Natural killer cell treated with Interleukin-12 subunit alpha and Interleukin-12 subunit beta and Interleukin-15 and Interleukin-18, amount 100 ng/mL, for 72 hours (primary cell): ENCODE results near the gene HIPK2. TPM values are rescaled to one million over a fixed set of nuclear protein-coding genes. Genes with fewer than 3 reads are reported as not detected.
A peak's percentile ranks its signal among the peaks of the same experiment; 100 is the strongest.

Experiments used
- ATAC-seq, 2 donors: fragments of 150-1000 bp; cut with Tn5 transposase in 1 of 2; sonication (Bioruptor Pico), chemical (Tn5 transposase) in 1 of 2; 2 replicates each; pipeline ENCODE4 v1.10.0; 2021
- DNase-seq: peaks from one replicate; pipeline ENCODE4 v3.0.0; 2022; ENCODE audit warnings: low spot score
- H3K27ac Mint-ChIP-seq, 2 donors: 1 replicate in 1 of 2; 2 replicates in 1 of 2; pipeline ENCODE4 v1.8.0; 2022; ENCODE audit warnings: mixed read lengths in 2 of 2, mild to moderate bottlenecking in 1 of 2, moderate library complexity in 1 of 2
- H3K27me3 Mint-ChIP-seq, 2 donors: 1 replicate in 1 of 2; 2 replicates in 1 of 2; pipeline ENCODE4 v1.8.0; 2022; ENCODE audit warnings: mixed read lengths in 2 of 2
- H3K36me3 Mint-ChIP-seq: one replicate; pipeline ENCODE4 v1.8.0; 2022; ENCODE audit warnings: mixed read lengths
- H3K4me1 Mint-ChIP-seq, 2 donors: 1 replicate in 1 of 2; 2 replicates in 1 of 2; pipeline ENCODE4 v1.8.0; 2022; ENCODE audit warnings: low read depth in 2 of 2, mixed read lengths in 2 of 2, mild to moderate bottlenecking in 1 of 2
- H3K4me3 Mint-ChIP-seq: one replicate; pipeline ENCODE4 v1.8.0; 2022; ENCODE audit warnings: mixed read lengths
- H3K9me3 Mint-ChIP-seq: 2 replicates; pipeline ENCODE4 v1.8.0; 2022; ENCODE audit warnings: mixed read lengths
- total RNA-seq, 2 donors: library from RNA; stranded (reverse); gene quantifications; one replicate each; pipeline ENCODE4 v1.2.3, GENCODE V29; 2022

HIPK2 gene
- total RNA-seq, result 100 to 1,000 TPM; 152 to 245 TPM

DNA sequence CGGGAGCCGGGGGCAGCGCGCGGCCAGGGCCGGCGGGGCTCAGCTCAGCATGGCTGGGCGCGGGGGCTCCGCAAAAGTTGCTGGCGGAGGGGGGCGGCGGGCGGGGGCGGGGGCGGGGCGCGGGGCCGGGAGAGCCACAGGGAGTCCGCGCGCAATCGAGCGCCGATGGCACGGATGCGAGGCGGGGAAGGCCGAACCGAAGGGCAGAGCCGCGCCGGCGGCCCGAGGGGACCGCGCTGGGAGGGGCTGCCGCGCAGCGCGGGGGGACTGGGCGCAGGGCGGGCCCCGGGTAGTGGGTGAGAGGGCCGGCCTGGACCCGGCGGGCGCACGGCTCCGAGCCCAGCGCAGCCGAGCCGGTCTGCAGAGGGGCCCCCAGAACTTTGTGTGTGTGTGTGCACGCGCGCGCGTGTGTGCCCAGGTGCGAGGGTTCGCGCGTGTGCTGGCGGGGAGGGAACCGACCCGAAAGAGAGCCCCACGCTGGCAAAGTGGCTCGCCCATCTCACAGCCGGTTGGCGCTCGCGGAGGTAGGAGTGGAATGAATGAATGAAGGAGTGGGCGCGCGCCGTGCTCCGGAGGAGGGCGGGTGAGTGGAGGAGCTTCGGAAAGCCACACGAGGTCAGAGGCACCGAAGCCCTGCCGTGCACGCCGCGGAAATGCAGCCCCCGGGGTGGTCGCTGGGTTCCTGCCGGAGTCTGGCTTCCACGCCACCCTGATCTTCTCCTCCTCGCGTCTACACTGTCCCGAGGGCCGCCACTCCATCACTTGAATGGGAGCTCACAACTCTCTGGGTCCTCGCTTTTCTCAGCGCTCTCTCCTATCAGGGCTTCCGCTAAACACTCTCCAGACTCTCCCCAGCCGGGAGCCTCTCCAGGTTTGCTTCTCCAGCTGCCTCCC, at the start of gene HIPK2:
HIPK2 (minus strand) TSS at position 51 of the 894 bp plus-strand sequence. CDS start 375 bp downstream, outside the sequence.
- no peaks in the 10 kb centered on the region for H3K27me3 Mint-ChIP-seq
- H3K36me3 Mint-ChIP-seq, result peaks cover 29% of the 10 kb centered on the region
- ATAC-seq (peak; percentile 84 to 87), DNase-seq (peak; percentile 88)
- peaks cover 53 to 55% of the 10 kb centered on the region in 2 donors for H3K4me1 Mint-ChIP-seq
- H3K9me3 Mint-ChIP-seq, result no peaks in the 10 kb centered on the region
- peak within 1 kb of the TSS; percentile 99 to 100 for H3K27ac Mint-ChIP-seq
- H3K4me3 Mint-ChIP-seq, result peak within 1 kb of the TSS; percentile 99

DNA sequence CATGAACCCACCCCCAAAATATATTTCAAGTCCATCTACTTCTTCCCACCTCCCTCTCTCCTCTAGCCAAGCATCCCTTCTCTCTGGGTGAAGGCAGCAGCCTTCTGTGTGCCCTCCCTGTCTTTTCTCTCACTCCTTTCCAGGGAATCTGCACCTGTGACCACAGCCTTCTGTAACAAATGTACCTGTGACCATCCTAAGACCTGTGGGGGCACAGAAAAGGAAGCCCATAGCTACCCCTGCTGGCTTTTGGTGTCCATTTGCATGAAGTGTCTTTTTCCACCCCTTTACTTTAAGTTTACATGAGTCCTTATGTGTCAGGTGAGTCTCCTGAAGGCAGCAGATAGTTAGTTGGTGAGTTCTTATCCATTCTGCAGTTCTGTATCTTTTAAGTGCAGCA, 49.2 kb upstream of the HIPK2 start:
- no peaks in the 10 kb centered on the region for H3K27me3 Mint-ChIP-seq
- peaks cover 52 to 58% of the 10 kb centered on the region in 2 donors for H3K4me1 Mint-ChIP-seq
- ATAC-seq (no peak), DNase-seq (no peak)
- no peaks in the 10 kb centered on the region for H3K9me3 Mint-ChIP-seq
- H3K27ac Mint-ChIP-seq, result peak overlapping the region; percentile 99 to 100
- H3K4me3 Mint-ChIP-seq, result no peak overlapping the region
- peaks cover 20% of the 10 kb centered on the region for H3K36me3 Mint-ChIP-seq

DNA sequence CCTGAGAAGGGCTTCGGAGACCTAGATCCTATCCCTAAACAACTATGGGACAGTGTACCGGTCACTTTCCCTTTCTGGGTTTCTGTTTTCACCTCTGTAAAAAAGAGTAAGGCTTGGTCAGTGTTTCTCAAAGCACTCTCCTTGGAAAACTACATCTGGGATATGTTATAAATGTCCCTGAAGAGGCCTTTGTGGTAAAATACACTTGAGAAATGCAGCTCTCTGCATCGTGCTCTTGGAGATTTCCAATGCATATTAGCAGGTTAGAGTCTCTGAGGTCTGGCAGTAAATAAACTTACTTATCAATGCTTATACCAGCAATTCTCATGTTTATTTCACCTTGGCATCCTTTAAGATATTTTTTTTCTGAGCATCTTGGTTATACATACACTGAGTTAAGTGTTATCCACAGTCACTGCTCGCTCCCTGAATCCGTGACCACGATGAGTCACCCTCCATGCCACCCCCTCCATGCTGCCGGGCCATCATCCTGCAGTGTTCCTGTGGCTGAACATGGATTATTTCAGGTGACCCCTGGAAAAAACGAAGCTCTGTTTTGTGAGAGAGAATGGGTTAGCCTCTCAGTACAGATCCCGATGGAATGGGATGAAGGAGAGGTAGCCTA, 48.0 kb upstream of the HIPK2 start:
- no peak for DNase-seq
- H3K9me3 Mint-ChIP-seq, result no peaks in the 10 kb centered on the region
- no peak for ATAC-seq
- no peak overlapping the region for H3K4me3 Mint-ChIP-seq
- H3K36me3 Mint-ChIP-seq, result peaks cover 8% of the 10 kb centered on the region
- H3K4me1 Mint-ChIP-seq, result peaks cover 39 to 45% of the 10 kb centered on the region in 2 donors
- peak overlapping the region in 1 of 2 donors; percentile 100 for H3K27ac Mint-ChIP-seq
- no peaks in the 10 kb centered on the region for H3K27me3 Mint-ChIP-seq

DNA sequence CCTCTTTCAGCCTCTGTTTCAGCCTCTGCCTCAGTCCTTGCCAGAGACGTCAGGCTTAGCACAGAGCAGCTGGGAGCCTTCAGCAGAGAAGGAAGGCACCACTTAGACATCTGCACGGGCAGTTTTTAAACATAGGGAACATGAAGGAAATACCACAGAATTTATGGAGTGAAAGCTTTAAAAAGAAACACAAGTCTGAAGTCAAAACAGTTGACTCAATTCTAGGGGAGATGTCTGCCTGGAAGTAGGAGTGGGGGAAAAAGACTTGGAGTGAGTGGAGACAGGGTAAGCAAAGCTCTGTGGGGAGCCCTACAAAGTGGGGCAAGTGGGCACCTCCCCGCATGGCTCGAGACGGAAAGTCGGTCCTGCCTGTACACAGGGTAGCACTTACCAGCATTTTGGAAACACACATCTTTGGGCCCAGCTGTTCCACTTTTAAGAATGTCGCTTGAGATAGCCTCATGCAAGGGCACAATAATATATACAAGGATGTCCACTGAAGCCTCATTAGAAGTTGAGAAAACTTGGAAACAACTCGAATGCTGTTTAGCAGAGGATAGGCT, 46.2 kb upstream of the HIPK2 start:
- Mint-ChIP-seq H3K9me3 (no peaks in the 10 kb centered on the region), H3K4me3 (no peak overlapping the region)
- ATAC-seq, result no peak

GRCh38 chr7:139822855-139823254, 45.1 kb upstream of the HIPK2 start:
- H3K36me3 Mint-ChIP-seq, result no peaks in the 10 kb centered on the region
- H3K9me3 Mint-ChIP-seq, result no peaks in the 10 kb centered on the region
- DNase-seq (no peak), ATAC-seq (no peak)
- no peak overlapping the region for H3K27ac Mint-ChIP-seq
- H3K4me3 Mint-ChIP-seq, result no peak overlapping the region
- H3K27me3 Mint-ChIP-seq, result no peaks in the 10 kb centered on the region
- peaks cover 19 to 20% of the 10 kb centered on the region in 2 donors for H3K4me1 Mint-ChIP-seq

More for the DNA sequence above, 46.2 kb upstream of the HIPK2 start:
- Mint-ChIP-seq H3K27me3 (no peaks in the 10 kb centered on the region), H3K36me3 (no peaks in the 10 kb centered on the region), H3K27ac (no peak overlapping the region), H3K4me1 (peaks cover 28 to 31% of the 10 kb centered on the region in 2 donors)
- no peak for DNase-seq

- ATAC-seq (no peak), DNase-seq (peak; percentile 71)
- no peaks in the 10 kb centered on the region for H3K27me3 Mint-ChIP-seq
Measured at GRCh38 chr7:139821349-139822105, 43.7 kb upstream of the HIPK2 start.

GRCh38 chr7:139820089-139820488, 42.3 kb upstream of the HIPK2 start:
- DNase-seq (peak; percentile 89), ATAC-seq (peak; percentile 95 to 97)
- Mint-ChIP-seq H3K27ac (no peak overlapping the region), H3K4me1 (peaks cover 0 to 10% of the 10 kb centered on the region in 2 donors), H3K36me3 (no peaks in the 10 kb centered on the region), H3K9me3 (peaks cover 2% of the 10 kb centered on the region), H3K27me3 (no peaks in the 10 kb centered on the region), H3K4me3 (no peak overlapping the region)

More at GRCh38 chr7:139821349-139822105, 43.7 kb upstream of the HIPK2 start:
- Mint-ChIP-seq H3K9me3 (no peaks in the 10 kb centered on the region), H3K36me3 (no peaks in the 10 kb centered on the region), H3K4me1 (peaks cover 6 to 11% of the 10 kb centered on the region in 2 donors), H3K4me3 (no peak overlapping the region), H3K27ac (no peak overlapping the region)

DNA sequence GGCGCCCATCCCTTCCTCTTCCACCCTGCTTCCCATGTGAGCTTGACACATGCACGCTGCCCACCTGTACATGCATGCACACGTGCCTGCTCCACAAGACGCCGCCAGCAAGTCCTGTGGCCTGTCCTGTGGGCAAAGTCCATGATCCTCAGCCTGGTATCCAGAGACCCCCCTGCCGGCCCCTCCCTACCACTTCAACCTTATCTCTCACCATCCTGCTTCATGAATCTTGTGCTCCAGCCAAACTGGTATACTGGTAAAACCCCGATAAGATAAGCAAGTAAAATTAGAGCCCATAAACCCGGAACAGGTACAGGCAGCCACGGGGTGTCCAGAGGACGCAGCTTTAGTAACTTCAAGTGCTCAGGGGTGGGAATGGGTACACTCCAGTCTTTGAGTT, 39.5 kb upstream of the HIPK2 start:
- Mint-ChIP-seq H3K27me3 (no peaks in the 10 kb centered on the region), H3K36me3 (no peaks in the 10 kb centered on the region), H3K4me3 (no peak overlapping the region), H3K27ac (peak overlapping the region in 1 of 2 donors; percentile 19), H3K4me1 (peaks cover 13 to 24% of the 10 kb centered on the region in 2 donors), H3K9me3 (peaks cover 2% of the 10 kb centered on the region)
- DNase-seq, result no peak
- ATAC-seq, result no peak

DNA sequence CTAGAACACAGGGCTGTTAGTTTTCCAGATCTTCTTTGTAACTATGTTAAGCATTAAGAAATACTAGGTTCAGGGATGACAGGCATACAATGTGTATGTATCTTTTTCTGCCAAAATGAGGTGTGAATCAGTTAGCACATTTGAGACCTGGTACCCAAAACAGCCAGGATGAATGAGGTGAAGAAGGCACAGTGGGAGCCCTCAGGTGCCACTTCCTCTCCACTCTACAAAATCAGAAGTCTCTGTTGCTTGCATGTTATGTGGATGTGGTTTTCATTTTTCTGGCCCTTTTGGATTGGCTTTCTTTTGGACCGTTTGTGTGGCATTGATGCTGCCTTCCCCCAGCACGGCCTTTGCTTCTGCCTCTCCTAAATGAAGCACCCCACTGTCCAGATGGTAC, 35.9 kb upstream of the HIPK2 start:
- Mint-ChIP-seq H3K27ac (peak overlapping the region; percentile 16 to 83), H3K4me1 (peaks cover 32 to 50% of the 10 kb centered on the region in 2 donors), H3K36me3 (no peaks in the 10 kb centered on the region), H3K27me3 (no peaks in the 10 kb centered on the region), H3K4me3 (peak overlapping the region; percentile 53), H3K9me3 (peaks cover 2% of the 10 kb centered on the region)
- peak; percentile 46 to 47 for ATAC-seq
- no peak for DNase-seq

DNA sequence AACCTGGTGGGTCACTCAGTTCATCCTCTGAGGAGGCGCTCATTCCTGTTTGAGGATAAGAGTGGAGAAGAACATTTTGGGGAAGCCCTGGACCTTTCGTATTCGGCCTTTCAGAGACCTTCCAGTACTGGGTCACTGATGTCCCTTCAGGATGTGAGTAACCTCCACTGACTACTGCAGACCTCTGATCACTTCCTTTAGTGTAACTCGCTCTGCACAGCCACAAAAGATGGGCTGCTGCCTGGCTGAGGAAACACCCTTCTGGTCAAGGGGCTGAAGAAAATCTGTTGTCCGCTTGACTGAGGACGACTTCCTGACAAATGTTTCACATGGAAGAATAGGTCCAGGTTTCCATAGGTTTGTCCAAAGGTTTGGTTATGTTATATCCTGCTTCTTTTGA, 35.4 kb upstream of the HIPK2 start:
- DNase-seq, result no peak
- Mint-ChIP-seq H3K27me3 (no peaks in the 10 kb centered on the region), H3K27ac (peak overlapping the region in 1 of 2 donors; percentile 83), H3K4me3 (no peak overlapping the region), H3K36me3 (no peaks in the 10 kb centered on the region), H3K9me3 (peaks cover 2% of the 10 kb centered on the region), H3K4me1 (peaks cover 32 to 52% of the 10 kb centered on the region in 2 donors)
- ATAC-seq, result peak; percentile 59 to 67

DNA sequence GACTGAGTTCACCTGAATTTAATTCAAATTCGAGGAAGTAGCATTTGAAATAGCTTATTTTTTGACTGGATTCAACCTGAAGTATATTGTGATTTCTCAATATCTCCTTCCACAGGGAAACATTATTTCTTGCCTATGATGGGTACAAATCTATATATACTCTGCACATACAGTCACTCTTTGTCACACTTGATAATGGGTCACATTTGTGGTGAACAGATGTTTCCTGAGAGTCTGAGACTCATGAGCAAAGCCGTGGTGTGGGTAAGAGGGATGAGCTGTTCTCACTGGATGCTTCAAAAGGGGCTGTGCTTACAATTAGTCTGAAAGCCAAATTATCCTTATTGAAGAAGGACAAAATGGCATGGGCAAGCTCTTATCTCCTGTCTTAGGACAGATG, 33.3 kb upstream of the HIPK2 start:
- H3K27ac Mint-ChIP-seq, result peak overlapping the region; percentile 25 to 67
- H3K4me1 Mint-ChIP-seq, result peaks cover 37 to 55% of the 10 kb centered on the region in 2 donors
- H3K9me3 Mint-ChIP-seq, result peaks cover 5% of the 10 kb centered on the region
- H3K27me3 Mint-ChIP-seq, result no peaks in the 10 kb centered on the region
- peak; percentile 76 to 88 for ATAC-seq
- H3K4me3 Mint-ChIP-seq, result peak overlapping the region; percentile 15
- peaks cover 5% of the 10 kb centered on the region for H3K36me3 Mint-ChIP-seq
- DNase-seq, result no peak

DNA sequence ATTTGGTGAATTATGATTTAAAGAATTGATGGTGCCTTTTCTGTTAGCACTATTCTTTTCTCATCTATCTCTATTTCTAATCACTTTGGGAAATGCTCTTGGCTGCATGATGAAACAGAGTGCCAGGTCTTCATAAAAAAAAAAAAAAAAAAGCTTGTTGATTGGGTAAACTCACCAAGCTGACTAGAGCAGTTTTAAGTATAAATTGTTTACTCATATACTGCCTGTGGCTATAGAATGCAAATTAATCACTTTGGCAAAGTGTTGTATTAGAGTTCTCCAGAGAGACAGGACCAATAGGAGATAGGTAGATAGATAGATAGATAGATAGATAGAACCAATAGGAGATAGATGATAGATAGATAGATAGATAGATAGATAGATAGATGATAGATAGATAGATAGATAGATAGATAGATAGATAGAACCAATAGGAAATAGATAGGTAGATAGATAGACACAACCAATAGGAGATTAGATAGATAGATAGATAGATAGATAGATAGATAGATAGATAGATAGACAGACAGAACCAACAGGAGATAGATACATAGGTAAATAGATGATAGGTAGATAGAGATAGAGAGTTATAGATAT, 31.1 kb upstream of the HIPK2 start:
- Mint-ChIP-seq H3K36me3 (peaks cover 13% of the 10 kb centered on the region), H3K9me3 (peaks cover 3% of the 10 kb centered on the region), H3K4me3 (no peak overlapping the region), H3K4me1 (peaks cover 33 to 53% of the 10 kb centered on the region in 2 donors), H3K27ac (peak overlapping the region in 1 of 2 donors; percentile 57), H3K27me3 (no peaks in the 10 kb centered on the region)
- ATAC-seq (no peak), DNase-seq (no peak)

DNA sequence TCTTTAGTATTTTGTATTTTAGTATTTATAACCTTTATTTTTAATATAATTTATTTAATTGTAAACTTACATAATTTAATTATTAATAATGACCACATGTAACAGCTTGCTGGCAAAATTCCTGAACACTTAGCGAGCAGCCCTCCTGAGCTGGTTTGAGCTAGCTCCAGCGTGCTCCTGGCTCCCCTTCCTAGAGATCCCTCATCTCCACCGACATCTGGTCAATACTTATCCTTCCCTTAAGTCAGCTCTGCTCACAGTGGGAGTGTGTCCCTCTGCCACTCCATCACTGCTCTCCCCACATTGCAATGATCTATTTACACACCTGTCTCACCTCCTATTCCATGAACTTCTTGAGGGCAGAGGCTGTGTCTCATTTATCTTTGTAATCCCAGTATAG, 30.6 kb upstream of the HIPK2 start:
- Mint-ChIP-seq H3K36me3 (peaks cover 13% of the 10 kb centered on the region), H3K4me3 (no peak overlapping the region), H3K4me1 (peaks cover 28 to 48% of the 10 kb centered on the region in 2 donors), H3K27me3 (no peaks in the 10 kb centered on the region), H3K9me3 (peaks cover 3% of the 10 kb centered on the region), H3K27ac (peak overlapping the region in 1 of 2 donors; percentile 57)
- DNase-seq, result no peak
- ATAC-seq, result no peak
